ENCODE results near the gene SMIM43.
A peak's percentile ranks its signal among the peaks of the same experiment; 100 is the strongest.
"Not testable (repeated sequence)": the region's sequence is repeated elsewhere in the genome, so short reads cannot be mapped to it uniquely, and the experiment has no call there.

The SMIM43 gene

DNA sequence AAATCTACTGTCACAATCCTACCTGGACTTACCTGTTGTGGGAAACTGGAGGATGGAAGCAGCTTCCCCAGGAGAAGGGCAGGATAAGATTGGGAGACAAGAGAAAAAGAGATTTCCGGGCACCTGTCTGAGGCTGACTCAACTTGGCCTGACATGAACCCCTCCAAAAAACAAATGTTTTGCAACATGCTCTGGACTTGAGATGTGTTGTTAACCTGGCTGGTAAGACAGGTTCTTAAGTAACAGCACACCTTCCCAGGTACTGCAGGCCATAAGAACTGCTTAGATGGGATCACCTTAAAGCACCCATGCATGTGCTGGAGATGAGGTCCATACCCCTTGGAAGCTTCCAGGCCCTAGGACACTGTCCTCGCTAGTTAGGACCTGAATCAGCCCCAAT lies 4.4 kb upstream of the SMIM43 start:
- FAIRE-seq, result no peak
- DNase-seq (ENCODE audit: insufficient read length, low spot score), result no peak
- TF ChIP-seq POLR2A (IDR thresholded peaks at IDR 0.05; ENCODE audit: low read depth, low read length), result no peak

DNA sequence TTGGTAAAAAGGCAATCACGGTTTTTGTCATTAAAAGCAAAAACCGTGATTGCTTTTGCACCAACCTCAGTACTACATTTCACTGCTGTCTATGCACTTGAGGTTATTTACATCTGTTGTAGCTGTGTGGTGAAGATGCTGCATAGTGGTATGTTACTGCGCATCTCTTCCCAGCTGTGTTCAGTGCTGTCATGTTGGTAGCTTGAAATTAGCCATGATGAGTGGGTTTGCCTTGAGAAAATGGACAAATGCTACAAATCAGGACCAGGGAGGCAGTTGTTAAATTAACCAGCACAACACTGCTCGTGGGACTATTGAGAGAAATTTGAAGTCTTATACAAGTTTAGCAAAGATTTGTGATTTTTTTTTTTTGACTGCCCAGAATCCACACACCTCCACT lies 2.2 kb upstream of the SMIM43 start:
- TF ChIP-seq POLR2A (IDR thresholded peaks at IDR 0.05; ENCODE audit: low read depth, low read length), result no peak
- no peak for DNase-seq (ENCODE audit: insufficient read length, low spot score)
- no peak for FAIRE-seq

DNA sequence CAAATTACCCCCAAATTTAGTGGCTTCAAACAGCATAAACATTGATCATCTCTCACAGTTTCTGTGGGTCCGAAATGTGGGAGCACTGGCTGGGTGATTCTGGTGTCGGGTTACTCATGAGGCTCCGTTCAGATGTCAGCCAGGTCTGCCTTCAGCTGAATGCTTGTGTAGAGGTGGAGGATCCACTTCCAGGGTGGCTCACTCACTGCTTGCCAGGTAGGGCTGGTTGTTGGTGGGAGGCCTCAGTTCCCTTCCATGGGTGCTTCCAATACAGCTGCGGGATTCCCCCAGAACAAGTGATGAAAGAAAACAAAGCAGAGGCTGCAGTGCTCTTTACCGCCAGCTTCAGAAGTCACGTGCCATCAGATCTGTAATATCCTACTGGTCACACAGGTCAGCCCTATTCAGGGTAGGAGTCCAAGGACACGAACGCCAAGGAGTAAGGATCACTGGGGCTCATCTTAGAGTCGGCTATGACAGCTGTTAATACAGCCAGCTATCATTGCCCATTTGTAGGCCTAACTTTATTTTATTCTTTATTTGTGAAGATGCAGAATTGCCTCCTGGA lies 1.1 kb upstream of the SMIM43 start:
- TF ChIP-seq POLR2A (IDR thresholded peaks at IDR 0.05; ENCODE audit: low read depth, low read length), result no peak
- DNase-seq (ENCODE audit: insufficient read length, low spot score) (no peak), FAIRE-seq (no peak)

DNA sequence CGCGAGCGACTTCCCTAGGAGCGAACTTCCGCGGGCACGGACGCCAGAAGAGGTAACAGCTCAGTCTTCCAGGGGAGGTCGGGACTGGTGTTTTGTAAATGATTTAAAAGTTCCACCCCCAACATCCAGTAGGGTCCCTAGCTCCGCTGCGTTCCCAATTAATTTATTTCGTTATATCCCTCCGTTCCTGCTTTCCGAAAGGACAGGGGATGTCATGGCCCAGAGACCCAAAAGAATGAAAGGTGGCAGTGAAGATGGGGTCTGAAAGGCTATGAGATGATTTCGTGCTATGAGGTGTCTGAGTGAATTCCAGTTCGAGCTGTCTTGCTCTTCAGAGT lies 373 bp upstream of the SMIM43 start:
- FAIRE-seq (no peak), DNase-seq (ENCODE audit: insufficient read length, low spot score) (no peak)
- no peak for TF ChIP-seq POLR2A (IDR thresholded peaks at IDR 0.05; ENCODE audit: low read depth, low read length)

DNA sequence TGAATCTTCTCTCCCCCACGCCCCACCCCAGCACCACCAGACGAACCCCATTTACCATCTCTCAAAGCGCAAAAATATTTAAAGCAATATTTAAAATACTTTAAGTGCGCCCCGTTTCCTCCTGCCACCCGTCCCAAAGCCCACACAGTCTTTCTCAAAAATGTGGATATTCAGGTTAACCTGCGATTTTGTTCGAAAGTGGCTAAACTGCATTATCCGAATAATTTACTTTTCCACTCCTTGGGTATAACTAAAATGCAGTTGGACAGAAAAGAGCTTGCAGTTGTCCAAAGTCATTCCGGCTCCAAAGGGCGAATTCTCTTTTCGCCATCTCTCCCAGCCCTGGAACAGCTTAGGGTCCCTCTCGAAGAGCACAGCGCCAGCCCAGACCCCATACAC lies 662 bp downstream of the SMIM43 start:
- no peak for TF ChIP-seq POLR2A (IDR thresholded peaks at IDR 0.05; ENCODE audit: low read depth, low read length)
- no peak for DNase-seq (ENCODE audit: insufficient read length, low spot score)
- no peak for FAIRE-seq

DNA sequence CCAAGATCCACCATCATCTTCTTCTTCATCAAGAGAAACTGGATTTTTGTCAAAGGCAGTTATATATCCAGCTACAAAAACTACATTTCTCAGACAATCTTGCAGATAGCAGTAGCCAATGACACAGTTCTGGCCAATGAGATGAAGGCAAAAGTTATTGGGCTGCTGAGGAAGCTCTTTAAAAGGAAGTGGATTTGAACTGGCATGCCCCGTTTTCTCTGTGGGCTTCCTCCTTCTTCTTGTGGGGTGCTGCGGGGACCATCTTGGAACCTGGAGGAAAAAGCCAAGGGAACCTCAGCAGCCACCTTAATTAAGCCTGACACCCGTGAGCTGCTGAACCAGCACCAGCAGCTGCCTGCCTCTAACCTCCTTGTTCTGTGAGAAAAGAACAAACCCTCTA lies 4.8 kb downstream of the SMIM43 start:
- DNase-seq (ENCODE audit: insufficient read length, low spot score), result no peak
- no peak for TF ChIP-seq POLR2A (IDR thresholded peaks at IDR 0.05; ENCODE audit: low read depth, low read length)
- FAIRE-seq, result no peak

DNA sequence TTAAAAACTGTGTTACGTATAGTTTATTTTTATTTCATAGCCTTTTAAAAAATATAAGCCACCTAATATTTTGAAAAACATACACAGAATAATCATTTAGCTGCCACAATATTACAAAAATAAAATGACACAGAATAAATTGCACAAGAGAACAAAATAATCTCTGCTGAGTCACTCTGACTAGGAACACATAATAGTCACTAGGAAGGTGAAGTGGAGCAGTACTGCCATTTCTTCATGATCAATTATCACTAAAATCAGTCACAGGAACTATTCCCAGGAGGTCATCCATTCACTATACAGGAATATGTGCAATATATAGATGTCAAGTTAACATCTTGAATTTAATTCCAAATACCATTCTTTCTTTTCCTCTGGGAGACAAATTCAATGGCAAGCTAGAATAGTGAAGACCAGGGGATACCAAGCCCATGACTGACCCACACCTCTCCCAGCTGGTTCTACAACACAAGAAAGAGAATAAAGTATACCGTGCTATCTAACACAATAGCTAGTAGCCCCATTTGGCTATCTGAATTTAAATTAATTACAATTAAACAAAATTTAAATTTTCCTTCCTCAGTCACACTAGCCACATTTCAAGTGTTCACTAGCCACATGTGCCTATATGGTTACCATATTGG lies 5.9 kb downstream of the SMIM43 start:
- TF ChIP-seq POLR2A (IDR thresholded peaks at IDR 0.05; ENCODE audit: low read depth, low read length), result no peak
- DNase-seq (ENCODE audit: insufficient read length, low spot score) (no peak), FAIRE-seq (peak; percentile 48)

DNA sequence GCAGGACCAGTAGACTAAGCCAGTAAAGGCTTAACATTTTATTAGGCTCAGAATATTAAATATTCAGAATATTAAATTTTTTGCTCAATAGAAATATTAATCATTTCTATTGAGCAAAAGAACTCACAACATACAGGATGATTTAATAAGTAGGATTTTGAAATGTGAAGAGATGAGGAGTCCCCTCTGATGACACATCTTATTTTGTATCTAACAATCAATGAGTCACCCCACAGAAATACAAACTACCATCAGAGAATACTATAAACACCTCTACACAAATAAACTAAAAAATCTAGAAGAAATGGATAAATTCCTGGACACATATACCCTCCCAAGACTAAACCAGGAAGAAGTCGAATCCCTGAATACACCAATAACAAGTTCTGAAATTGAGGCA lies 12.8 kb downstream of the SMIM43 start:
- not testable (repeated sequence) for DNase-seq (ENCODE audit: insufficient read length, low spot score); FAIRE-seq

DNA sequence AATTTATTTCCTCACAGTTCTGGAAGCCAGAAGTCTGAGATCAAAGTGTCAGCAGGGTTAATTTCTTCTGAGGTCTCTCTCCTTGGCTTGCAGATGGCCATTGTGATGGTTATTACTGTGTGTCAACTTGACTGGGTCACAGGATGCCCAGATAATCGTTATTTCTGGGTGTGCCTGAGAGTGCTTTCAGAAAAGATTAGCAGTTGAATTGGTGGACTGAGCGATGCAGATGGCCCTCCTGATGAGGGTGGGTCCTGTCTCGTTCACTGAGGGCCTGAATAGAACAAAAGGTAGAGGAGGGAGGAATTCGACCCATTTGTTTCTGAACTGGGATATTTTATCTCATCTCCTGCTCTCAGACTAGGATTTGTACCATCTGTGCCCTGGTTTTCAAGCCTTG lies 15.7 kb downstream of the SMIM43 start:
- TF ChIP-seq POLR2A (IDR thresholded peaks at IDR 0.05; ENCODE audit: low read depth, low read length), result no peak
- FAIRE-seq, result no peak
- DNase-seq (ENCODE audit: insufficient read length, low spot score), result no peak

DNA sequence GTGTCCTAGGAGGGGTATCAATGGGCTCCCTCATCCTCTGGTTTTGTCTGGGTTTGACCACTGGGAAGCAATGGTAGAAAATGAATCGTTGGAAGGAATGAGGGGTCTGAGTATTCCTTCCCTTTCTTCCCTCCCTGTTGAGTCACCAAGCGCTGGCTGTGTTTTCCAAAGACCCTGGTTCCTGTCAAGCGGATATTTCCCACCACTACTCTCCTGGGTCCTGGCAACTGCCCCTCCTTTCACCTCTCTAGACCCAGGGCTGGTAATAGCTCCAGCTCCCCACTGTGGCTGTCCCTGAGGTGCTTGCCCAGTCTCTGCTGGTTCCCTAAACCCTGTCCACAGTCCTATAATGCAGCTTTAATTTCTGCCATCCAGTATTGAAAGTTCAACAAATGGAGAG lies 22.2 kb downstream of the SMIM43 start:
- FAIRE-seq (no peak), DNase-seq (ENCODE audit: insufficient read length, low spot score) (no peak)
- TF ChIP-seq POLR2A (IDR thresholded peaks at IDR 0.05; ENCODE audit: low read depth, low read length), result no peak

DNA sequence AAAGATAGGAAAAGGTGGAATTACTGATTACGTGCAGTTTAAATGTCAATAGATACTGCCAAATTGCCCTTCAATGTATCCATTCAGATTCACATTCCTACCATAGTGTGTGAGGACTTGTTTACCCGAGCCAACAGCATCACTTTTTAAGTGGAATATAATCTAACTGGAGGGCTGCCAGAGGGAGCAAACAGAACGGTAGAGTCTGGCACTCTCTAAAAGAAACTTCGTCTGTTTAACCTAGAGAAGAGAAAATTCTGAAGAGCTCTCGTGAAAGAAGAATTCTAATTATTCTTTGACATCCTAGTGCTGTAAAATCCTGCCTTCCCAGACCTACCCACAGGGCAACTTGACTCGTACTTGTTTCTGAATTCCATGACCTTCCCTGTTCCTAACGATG lies 23.2 kb downstream of the SMIM43 start:
- no peak for DNase-seq (ENCODE audit: insufficient read length, low spot score)
- FAIRE-seq, result no peak
- TF ChIP-seq POLR2A (IDR thresholded peaks at IDR 0.05; ENCODE audit: low read depth, low read length), result no peak

DNA sequence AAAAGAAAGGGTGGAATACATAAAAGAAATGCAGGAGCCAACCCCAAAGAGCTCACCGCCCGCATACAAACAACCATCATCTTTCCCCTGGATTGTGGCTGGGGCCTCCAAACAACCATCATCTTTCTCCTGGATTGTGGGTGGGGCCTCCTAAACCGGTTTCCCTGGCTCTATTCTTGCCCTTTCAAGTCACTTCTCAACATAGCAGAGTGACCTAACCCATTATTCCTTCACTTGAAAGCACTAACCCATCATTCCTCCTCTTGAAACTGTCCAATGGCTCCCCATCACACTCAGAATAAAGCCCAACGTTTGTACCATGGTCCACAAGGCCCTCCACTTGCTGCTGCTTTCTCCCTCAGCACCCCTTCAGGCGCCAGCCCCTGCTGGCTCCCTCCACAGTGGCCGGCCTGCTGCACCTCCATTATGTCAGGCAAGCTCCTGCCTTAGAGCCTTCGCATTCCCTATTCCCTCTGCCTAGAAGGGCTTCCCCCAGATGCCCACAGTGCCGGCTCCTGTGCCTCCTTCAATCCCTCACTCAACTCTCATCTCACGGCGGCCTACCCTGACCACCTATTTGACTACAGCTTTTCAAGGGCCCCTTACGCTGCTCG lies 24.1 kb downstream of the SMIM43 start:
- DNase-seq (ENCODE audit: insufficient read length, low spot score), result no peak
- FAIRE-seq, result no peak
- no peak for TF ChIP-seq POLR2A (IDR thresholded peaks at IDR 0.05; ENCODE audit: low read depth, low read length)

DNA sequence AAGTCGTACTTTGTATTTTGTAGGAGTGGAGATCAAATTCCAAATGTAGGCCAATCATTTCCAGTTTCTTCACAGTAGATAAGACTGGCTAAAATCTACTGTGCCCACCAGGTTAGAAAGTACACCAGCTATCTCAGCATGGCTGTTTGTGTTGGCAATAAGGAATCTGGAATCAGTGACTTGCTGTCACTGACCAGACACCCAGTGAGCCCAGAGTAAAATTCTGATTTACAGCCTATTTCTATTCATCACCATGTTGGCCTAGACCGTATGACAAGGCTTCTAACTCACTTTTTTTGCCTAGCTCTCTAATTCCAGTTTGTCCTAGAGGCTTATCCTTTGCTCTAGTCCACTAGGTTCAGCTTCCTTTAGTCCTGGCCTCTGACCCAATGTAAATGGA lies 25.4 kb downstream of the SMIM43 start:
- FAIRE-seq (no peak), DNase-seq (ENCODE audit: insufficient read length, low spot score) (no peak)
- TF ChIP-seq POLR2A (IDR thresholded peaks at IDR 0.05; ENCODE audit: low read depth, low read length), result no peak

DNA sequence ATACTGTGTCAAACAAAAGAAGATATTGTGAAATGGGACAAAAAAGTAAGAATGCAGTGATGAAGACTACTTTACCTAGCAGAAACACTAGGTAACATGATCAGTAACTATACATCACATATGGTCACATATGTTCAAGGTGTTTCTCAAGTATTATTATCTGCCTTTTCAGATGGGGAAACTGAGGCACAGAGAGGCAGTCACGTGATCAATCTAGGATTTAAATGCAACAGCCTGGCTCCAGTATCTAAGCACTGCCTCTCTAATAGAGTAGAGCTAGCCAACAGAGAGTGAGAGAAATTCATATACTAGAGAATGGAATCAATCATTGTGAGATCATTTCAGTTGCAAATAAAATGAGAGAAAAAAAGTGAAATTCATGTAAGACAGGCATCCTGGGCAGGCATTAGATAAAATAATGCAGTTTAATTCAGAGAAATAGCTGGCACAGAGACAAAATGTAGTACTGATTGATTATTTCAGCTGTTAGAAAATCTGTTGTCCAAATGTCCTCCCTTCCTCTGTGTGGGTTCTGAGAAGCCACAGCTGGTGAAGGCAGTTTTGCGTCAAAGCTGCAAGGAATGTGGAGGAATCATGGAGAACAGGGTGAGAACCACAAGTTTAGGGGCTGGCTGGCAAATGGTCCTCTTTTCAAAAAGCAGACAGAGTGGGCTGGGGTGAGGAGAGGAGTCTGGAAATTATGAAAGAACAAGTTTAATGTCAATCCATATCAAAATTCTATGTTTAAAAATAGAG lies 26.0 kb downstream of the SMIM43 start:
- no peak for TF ChIP-seq POLR2A (IDR thresholded peaks at IDR 0.05; ENCODE audit: low read depth, low read length)
- DNase-seq (ENCODE audit: insufficient read length, low spot score), result no peak
- FAIRE-seq, result no peak

All from H54 (cell line).